Dendritic cell treated with granulocyte-macrophage colony-stimulating factor and Interleukin-4, amounts not matched to agents 40 ng/mL and 50 ng/mL, for 4 days (primary cell): ENCODE measurements around the gene FBLN1.

Source experiments
- H3K27ac Mint-ChIP-seq: one replicate; pipeline ENCODE4 v1.8.0; 2022; ENCODE audit warnings: mild to moderate bottlenecking, mixed read lengths
- H3K27me3 Mint-ChIP-seq: one replicate; pipeline ENCODE4 v1.8.0; 2022; ENCODE audit warnings: mild to moderate bottlenecking, mixed read lengths
- H3K36me3 Mint-ChIP-seq: one replicate; pipeline ENCODE4 v1.8.0; 2022; ENCODE audit warnings: low read depth, mixed read lengths
- H3K4me1 Mint-ChIP-seq: one replicate; pipeline ENCODE4 v1.8.0; 2022; ENCODE audit warnings: low read depth, mixed read lengths
- H3K4me3 Mint-ChIP-seq: one replicate; pipeline ENCODE4 v1.8.0; 2022; ENCODE audit warnings: mild to moderate bottlenecking, moderate library complexity, mixed read lengths
- H3K9me3 Mint-ChIP-seq: one replicate; pipeline ENCODE4 v1.8.0; 2022; ENCODE audit warnings: mixed read lengths
- intact Hi-C: fragments of 100-400 bp; cut with micrococcal nuclease; formaldehyde crosslinking; loops from one replicate; pipeline ENCODE4 v1.15.0; 2022

Gene FBLN1

DNA sequence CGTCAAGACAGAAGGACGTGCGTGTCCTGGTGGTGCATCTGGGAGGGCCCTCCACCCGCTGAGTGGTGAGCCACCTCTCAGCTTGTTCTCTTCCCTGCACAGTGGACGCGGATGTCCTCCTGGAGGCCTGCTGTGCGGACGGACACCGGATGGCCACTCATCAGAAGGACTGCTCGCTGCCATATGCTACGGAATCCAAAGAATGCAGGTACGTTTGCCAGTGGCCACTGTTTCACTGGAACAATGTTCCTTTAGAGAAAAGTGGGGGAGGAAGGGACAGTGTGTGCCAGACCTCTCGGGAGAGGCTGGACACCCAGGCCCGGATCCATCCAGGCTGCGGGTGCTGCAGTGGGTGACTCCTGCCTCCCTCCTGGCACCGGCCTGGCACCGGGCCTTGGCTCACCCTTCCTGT is 15.9 kb downstream of the FBLN1 start:
- no peak overlapping the region for H3K27ac Mint-ChIP-seq
- no peaks in the 10 kb centered on the region for H3K36me3 Mint-ChIP-seq
- H3K27me3 Mint-ChIP-seq, result peaks cover 6% of the 10 kb centered on the region
- H3K4me3 Mint-ChIP-seq, result no peak overlapping the region
- no peaks in the 10 kb centered on the region for H3K9me3 Mint-ChIP-seq
- intact Hi-C loops, result no loop called here
- no peaks in the 10 kb centered on the region for H3K4me1 Mint-ChIP-seq

DNA sequence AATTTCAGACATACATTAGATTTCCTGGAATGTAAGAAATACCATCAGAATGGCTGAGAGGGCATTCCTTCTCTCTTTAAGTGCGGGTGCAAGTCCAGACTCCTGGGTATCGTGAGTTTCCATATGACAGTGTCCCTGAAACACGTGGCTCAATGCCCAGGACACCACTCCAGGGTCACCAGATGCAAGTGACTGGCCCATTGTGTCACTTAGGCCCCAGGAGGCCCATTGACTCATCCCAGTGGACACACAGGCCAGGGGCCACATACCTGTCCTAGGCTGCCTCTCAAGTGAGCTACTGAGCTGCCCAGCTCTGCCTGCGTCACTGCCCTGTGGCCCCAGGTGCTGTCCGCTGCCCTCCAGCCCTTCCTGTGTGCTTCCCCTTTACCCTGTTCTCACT is 18.5 kb downstream of the FBLN1 start:
- H3K36me3 Mint-ChIP-seq, result no peaks in the 10 kb centered on the region
- intact Hi-C loops, result no loop called here

DNA sequence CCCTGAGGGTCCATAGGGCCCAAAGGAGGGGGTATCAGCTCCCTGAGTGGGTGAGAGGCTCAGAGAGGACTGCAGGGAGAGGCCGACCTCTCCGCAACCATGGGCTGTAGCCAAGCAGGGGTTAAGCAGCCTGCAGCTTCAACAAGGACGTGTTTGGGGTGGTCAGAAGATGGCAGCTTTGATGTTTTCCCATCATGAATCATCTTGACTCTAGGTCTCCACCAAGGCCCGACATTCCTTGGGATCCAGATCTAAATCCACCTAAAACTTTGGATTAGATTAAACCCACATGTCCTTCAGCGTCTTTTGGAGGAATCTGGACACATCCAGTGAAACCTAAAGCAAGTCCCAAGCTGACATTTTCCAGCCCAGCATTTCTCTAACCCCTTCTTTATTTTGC is 19.8 kb downstream of the FBLN1 start:
- no peaks in the 10 kb centered on the region for H3K36me3 Mint-ChIP-seq
- H3K4me3 Mint-ChIP-seq, result no peak overlapping the region
- no peaks in the 10 kb centered on the region for H3K27me3 Mint-ChIP-seq
- H3K9me3 Mint-ChIP-seq, result no peaks in the 10 kb centered on the region
- H3K4me1 Mint-ChIP-seq, result no peaks in the 10 kb centered on the region
- H3K27ac Mint-ChIP-seq, result no peak overlapping the region
- intact Hi-C loops, result no loop called here

More for the DNA sequence above, 18.5 kb downstream of the FBLN1 start:
- Mint-ChIP-seq H3K27ac (no peak overlapping the region), H3K9me3 (no peaks in the 10 kb centered on the region), H3K27me3 (peaks cover under 1% of the 10 kb centered on the region), H3K4me1 (no peaks in the 10 kb centered on the region), H3K4me3 (no peak overlapping the region)

DNA sequence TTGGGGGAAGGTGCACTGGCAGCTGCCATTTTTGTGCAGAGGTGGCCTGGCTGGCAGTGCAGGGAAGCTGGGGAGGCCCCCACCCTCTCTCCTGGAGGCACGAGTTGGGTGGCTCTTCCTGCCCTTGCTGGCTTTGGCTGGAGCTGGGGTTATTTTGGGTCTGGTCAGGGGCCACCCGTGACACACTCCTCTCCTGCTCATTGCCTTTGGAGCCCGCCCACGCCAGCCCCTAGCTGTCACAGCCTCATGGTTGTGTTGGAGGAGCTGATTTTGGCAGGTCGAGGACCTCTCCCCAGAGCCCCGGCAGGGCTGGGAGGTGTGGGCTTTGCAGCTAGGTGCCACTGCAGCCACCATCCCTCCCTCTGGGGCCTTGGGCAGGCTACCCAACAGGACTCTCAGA is 21.5 kb downstream of the FBLN1 start:
- Mint-ChIP-seq H3K4me1 (no peaks in the 10 kb centered on the region), H3K27me3 (no peaks in the 10 kb centered on the region), H3K27ac (no peak overlapping the region), H3K9me3 (no peaks in the 10 kb centered on the region), H3K36me3 (no peaks in the 10 kb centered on the region), H3K4me3 (no peak overlapping the region)
- intact Hi-C loops, result no loop called here

DNA sequence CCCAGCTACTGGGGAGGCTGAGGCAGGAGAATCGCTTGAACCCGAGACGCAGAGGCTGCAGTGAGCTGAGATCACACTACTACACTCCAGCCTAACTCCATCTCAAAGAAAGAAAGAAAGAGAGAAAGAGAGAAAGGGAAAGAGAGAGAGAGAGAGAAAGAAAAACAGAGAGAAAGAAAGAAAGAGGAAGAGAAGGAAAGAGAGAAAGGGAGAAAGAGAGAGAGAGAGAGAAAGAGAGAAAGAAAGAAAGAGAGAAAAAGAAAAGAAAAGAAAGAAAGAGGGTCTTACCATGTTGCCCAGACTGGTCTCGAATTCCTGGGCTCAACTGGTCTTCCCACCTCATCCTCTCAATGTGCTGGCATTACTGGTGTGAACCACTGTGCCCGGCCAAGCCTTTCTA is 22.3 kb downstream of the FBLN1 start:
- H3K9me3 Mint-ChIP-seq, result no peaks in the 10 kb centered on the region
- intact Hi-C loops, result no loop called here
- H3K27ac Mint-ChIP-seq, result no peak overlapping the region
- H3K4me1 Mint-ChIP-seq, result no peaks in the 10 kb centered on the region
- no peak overlapping the region for H3K4me3 Mint-ChIP-seq
- H3K27me3 Mint-ChIP-seq, result no peaks in the 10 kb centered on the region
- no peaks in the 10 kb centered on the region for H3K36me3 Mint-ChIP-seq

DNA sequence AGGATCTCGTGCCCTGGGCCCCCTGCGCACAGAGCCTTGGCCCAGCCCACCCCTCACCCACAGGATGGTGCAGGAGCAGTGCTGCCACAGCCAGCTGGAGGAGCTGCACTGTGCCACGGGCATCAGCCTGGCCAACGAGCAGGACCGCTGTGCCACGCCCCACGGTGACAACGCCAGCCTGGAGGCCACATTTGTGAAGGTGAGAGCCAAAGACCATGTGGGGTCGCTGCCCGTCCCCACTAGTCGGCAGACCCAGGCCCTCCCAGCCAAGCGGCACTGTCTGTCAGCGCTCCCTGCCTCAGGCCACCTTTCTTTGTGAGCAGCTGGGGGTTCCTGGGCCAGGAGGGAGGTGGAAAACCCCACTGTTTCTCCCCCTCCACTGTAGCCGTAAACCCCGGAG is 22.8 kb downstream of the FBLN1 start:
- intact Hi-C loops, result no loop called here
- Mint-ChIP-seq H3K36me3 (no peaks in the 10 kb centered on the region), H3K27me3 (no peaks in the 10 kb centered on the region), H3K4me3 (no peak overlapping the region), H3K9me3 (no peaks in the 10 kb centered on the region), H3K27ac (no peak overlapping the region), H3K4me1 (no peaks in the 10 kb centered on the region)

DNA sequence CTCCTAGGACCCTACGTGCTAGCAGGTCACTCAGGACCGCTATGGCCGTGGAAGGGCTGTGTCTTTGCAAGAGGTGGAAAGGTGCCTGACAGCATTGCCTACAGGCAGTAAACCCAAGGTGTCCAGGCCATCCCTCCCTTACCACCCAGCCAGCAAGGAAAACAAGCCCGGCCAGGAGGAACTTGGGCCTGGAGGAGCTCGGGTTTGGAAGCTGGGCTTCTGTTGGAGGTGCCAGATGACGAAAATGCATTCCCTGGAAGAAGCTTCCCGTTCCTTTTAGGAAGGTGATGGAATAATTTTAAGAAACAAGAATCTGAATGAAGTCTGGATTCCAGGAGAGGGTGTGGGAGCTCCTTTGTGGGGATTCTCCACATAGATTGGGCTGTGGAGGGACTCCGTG is 23.6 kb downstream of the FBLN1 start:
- Mint-ChIP-seq H3K27me3 (no peaks in the 10 kb centered on the region), H3K9me3 (no peaks in the 10 kb centered on the region), H3K27ac (no peak overlapping the region), H3K4me3 (no peak overlapping the region), H3K4me1 (no peaks in the 10 kb centered on the region), H3K36me3 (no peaks in the 10 kb centered on the region)
- intact Hi-C loops, result no loop called here

DNA sequence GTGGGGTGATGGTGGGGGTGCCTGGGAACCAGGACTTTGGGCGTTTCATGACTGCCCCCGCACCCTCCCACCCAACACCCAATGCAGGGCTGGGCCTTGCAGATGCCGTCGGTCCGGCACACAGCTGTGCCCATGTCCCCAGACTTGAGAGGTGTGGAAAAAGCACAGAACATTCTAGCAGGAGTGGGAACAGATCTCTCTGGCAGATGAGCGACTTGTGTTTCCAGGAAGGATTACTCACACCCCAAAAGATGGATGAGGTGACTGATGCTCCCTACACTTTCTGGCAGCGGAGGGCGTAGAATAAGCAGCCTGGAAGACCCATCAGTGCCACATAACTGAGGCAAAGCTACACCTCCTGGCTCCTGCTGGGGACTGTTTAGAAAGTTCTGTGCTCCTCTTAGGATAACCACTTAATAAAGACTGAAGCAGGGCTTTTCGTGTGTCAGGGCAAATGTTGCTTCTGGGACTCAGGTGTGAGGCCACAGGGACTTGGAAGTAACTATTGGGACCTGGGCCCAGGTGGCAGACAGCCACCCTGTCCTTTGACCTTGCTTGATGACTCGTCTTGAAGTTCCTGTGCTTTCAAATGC is 24.2 kb downstream of the FBLN1 start:
- no peaks in the 10 kb centered on the region for H3K4me1 Mint-ChIP-seq
- intact Hi-C loops, result no loop called here
- H3K9me3 Mint-ChIP-seq, result no peaks in the 10 kb centered on the region
- H3K27ac Mint-ChIP-seq, result no peak overlapping the region
- H3K36me3 Mint-ChIP-seq, result no peaks in the 10 kb centered on the region
- H3K4me3 Mint-ChIP-seq, result no peak overlapping the region
- H3K27me3 Mint-ChIP-seq, result no peaks in the 10 kb centered on the region

DNA sequence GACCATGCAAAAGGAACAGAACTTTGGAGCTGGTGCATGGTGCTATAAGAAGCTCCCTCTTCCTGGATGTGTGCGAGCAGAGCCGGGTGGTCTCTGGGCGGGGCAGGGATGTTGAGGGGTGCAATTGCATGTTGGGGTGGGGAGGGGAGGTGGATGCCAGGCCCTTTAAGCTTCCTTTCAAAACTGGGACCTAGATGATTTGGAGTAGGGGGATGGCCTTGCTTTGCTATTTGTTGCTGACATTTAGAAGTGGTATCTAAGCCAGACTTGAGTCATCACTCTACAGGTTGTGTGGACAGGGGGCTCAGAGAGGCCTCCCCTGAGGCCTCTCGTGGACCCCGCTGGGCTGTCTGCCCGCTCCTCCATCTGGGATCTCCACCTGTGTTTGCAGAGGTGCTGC is 24.8 kb downstream of the FBLN1 start:
- Mint-ChIP-seq H3K36me3 (no peaks in the 10 kb centered on the region), H3K27ac (no peak overlapping the region), H3K27me3 (no peaks in the 10 kb centered on the region), H3K9me3 (no peaks in the 10 kb centered on the region), H3K4me1 (no peaks in the 10 kb centered on the region), H3K4me3 (no peak overlapping the region)
- intact Hi-C loops, result no loop called here

DNA sequence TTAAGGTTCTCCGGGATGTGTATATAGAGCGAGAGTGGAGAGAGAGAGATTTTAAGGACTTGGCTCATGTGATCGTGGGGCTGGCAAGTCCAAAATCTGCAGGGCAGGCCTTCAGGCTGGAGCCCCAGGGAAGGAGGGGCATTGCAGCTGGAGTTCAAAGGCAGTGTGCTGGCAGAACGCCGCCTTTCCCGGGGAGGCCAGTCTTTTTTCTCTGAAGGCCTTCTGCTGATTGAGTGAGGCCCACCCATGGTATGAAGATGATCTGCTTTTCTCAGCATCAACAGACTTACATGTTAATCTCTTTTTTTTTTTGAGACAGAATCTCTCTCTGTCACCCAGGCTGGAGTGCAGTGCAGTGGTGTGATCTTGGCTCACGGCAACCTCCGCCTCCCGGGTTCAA is 25.4 kb downstream of the FBLN1 start:
- Mint-ChIP-seq H3K27me3 (no peaks in the 10 kb centered on the region), H3K4me1 (no peaks in the 10 kb centered on the region), H3K4me3 (no peak overlapping the region), H3K27ac (no peak overlapping the region), H3K36me3 (no peaks in the 10 kb centered on the region), H3K9me3 (no peaks in the 10 kb centered on the region)
- intact Hi-C loops, result no loop called here

DNA sequence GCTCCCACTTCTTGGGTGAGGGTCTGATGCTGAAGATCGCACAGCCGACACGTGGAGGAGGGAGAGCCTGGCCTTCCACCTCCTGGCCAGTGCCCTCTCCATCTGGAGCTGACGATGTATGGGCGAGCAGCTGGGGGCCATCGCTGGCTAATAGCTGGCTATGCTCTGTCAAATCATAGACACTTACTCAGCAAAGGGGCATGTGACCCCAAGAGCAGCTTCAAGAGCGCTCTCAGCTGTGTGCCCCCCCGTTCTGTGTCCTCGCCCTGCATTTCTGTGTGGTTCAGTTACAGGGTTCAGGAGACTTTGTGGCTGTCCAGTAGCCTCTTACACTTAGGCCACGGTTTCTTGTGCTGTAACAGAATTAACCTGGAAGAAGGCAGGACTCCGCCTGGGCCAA is 26.4 kb downstream of the FBLN1 start:
- Mint-ChIP-seq H3K27me3 (no peaks in the 10 kb centered on the region), H3K4me1 (no peaks in the 10 kb centered on the region), H3K27ac (no peak overlapping the region), H3K9me3 (no peaks in the 10 kb centered on the region), H3K36me3 (no peaks in the 10 kb centered on the region), H3K4me3 (no peak overlapping the region)
- intact Hi-C loops, result no loop called here

DNA sequence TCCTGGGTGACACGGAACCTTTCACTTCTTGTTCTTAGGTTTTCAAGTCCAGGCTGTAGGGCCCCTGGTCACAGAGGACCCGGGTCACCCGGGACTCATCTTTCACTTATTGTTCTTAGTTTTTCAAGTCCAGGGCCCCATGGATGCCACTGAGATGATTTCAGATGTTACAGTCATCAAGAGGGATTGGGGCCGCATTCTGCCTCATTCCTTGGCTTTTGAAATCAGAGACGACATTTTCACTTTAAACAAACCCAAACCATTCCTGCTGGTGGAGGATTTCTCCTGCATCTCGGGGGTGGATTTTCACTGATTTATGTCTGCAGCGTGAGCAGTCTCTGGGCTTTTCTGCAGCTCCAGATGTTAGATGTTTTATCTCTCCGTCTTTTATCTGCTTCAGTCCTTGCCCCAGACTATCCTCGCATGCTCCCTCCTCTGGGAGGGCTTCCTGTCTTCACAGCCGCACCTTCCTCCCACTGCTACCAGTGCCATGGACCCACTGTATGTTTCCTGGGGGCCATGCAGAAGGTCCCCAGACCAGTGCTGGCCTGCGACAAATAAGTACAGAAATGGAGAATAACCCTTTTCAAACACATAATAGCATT is 27.4 kb downstream of the FBLN1 start:
- no peaks in the 10 kb centered on the region for H3K9me3 Mint-ChIP-seq
- H3K4me1 Mint-ChIP-seq, result no peaks in the 10 kb centered on the region
- H3K4me3 Mint-ChIP-seq, result no peak overlapping the region
- intact Hi-C loops, result no loop called here
- H3K36me3 Mint-ChIP-seq, result no peaks in the 10 kb centered on the region
- H3K27me3 Mint-ChIP-seq, result peaks cover 4% of the 10 kb centered on the region
- H3K27ac Mint-ChIP-seq, result no peak overlapping the region

DNA sequence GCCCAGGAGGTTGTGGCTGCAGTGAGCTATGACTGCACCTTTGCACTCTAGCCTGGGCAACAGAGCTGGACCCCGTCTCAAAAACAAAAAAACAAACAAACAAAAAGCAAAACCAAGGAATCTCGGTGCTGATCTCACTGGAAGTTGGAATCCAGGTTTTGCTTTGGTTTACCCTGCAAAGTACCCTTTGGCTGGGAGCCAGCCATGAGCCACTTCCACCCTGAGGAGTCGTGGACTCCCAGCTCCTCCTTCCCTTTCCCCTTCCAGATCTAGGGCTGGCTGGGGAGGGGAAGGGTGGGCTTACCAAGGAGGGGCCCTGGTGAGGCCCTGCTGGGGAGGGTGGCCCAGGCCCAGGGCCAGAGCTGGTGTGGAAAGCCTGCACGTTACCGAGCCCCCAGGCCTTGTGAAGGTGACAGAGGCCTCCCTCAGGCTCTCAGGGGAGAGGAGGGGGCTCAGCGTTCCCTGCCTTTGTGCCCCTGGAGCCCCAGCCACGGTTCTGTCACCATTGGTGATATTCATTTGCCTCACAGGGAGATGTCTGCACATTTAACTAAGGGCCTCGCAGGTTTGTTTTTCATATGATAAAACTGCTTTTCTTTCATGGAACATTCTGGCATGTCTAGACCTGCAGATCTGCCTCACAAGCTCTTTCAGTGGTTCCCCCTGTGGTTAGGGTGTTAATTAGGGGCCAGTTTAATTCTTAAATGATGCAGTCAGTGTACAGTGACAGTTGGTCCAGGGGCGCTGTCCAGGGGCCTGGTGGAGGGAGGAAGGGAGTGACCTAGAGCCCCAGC is 29.0 kb downstream of the FBLN1 start:
- Mint-ChIP-seq H3K27ac (no peak overlapping the region), H3K36me3 (no peaks in the 10 kb centered on the region)

DNA sequence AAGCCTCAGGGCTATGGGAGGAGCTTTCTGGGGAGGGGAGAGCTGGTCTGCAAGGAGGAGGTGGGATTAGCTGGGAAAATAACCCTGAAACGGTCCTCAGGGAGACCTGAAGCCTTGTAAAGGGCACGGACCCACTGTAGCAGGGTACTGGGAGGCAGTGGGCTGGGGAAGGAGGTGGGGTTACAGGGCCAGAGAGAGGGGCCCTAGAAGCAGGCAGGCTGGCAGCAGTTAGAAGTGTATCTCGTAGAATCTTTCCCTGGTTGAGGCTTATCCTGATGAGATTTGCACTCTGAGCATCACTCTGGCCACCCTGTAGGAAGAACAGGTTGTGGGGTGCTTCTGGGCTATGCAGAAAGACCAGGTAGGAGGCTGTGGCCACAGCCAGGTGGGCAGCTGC is 29.6 kb downstream of the FBLN1 start:
- intact Hi-C loops, result no loop called here
- Mint-ChIP-seq H3K4me1 (no peaks in the 10 kb centered on the region), H3K27me3 (peaks cover 4% of the 10 kb centered on the region), H3K36me3 (no peaks in the 10 kb centered on the region), H3K27ac (no peak overlapping the region), H3K9me3 (no peaks in the 10 kb centered on the region), H3K4me3 (no peak overlapping the region)

More for the DNA sequence above, 29.0 kb downstream of the FBLN1 start:
- intact Hi-C loops, result no loop called here
- H3K9me3 Mint-ChIP-seq, result no peaks in the 10 kb centered on the region
- no peak overlapping the region for H3K4me3 Mint-ChIP-seq
- H3K4me1 Mint-ChIP-seq, result no peaks in the 10 kb centered on the region
- H3K27me3 Mint-ChIP-seq, result peaks cover 4% of the 10 kb centered on the region
